Upper lobe of left lung (tissue), 6 donors: ENCODE data around the gene CNGB1. TPM values are rescaled to one million over a fixed set of nuclear protein-coding genes. Genes with fewer than 3 reads are reported as not detected.

Source experiments
- ATAC-seq, 2 donors: fragments of 200-7000 bp; cut with Tn5 transposase; one replicate each; pipeline ENCODE4 v1.9.1; 2022; ENCODE audit warnings: mild to moderate bottlenecking in 2 of 2, moderate library complexity in 2 of 2; ENCODE audit not compliant: low FRiP score in 2 of 2
- DNase-seq, 2 donors: peaks; one replicate each; pipeline ENCODE4 v3.0.0-alpha.2; 2019 to 2020
- H3K27ac ChIP-seq, 4 donors: fragments of 200-600 bp; sonication (generic); one replicate each; pipeline ENCODE4 v1.5.1; 2016 to 2019
- H3K27me3 ChIP-seq, 4 donors: fragments of 200-600 bp; sonication (generic); one replicate each; pipeline ENCODE4 v1.5.1; 2017 to 2019
- H3K36me3 ChIP-seq, 4 donors: fragments of 200-600 bp; sonication (generic); one replicate each; pipeline ENCODE4 v1.5.1; 2016 to 2019
- H3K4me1 ChIP-seq, 4 donors: fragments of 200-600 bp; sonication (generic); one replicate each; pipeline ENCODE4 v1.5.1; 2018 to 2019
- H3K4me3 ChIP-seq, 4 donors: fragments of 200-600 bp; sonication (generic); one replicate each; pipeline ENCODE4 v1.5.1; 2017 to 2019; ENCODE audit warnings: mild to moderate bottlenecking in 2 of 4, moderate library complexity in 1 of 4
- H3K9me3 ChIP-seq, 4 donors: fragments of 200-600 bp; sonication (generic); one replicate each; pipeline ENCODE4 v1.5.1; 2018 to 2019
- CTCF ChIP-seq, 6 experiments: fragments of 450-650 bp in 4 of 6; fragments of 200-600 bp in 2 of 6; sonication (generic) in 2 of 6; IDR thresholded peaks; one replicate each; pipeline ENCODE4 v1.5.1; 2016 to 2019; ENCODE audit warnings: antibody characterized with exemption in 6 of 6
- EP300 ChIP-seq, 4 donors: sonication (generic); formaldehyde crosslinking; IDR thresholded peaks; one replicate each; pipeline ENCODE4 v1.5.1; 2017; ENCODE audit warnings: antibody characterized with exemption in 4 of 4, control low read depth in 2 of 4
- POLR2A ChIP-seq, 4 donors: fragments of 450-650 bp; IDR thresholded peaks; one replicate each; pipeline ENCODE4 v1.5.1; 2016 to 2017; ENCODE audit warnings: antibody characterized with exemption in 4 of 4, mild to moderate bottlenecking in 2 of 4
- POLR2AphosphoS5 ChIP-seq, 2 donors: sonication (generic); formaldehyde crosslinking; IDR thresholded peaks; one replicate each; pipeline ENCODE4 v1.5.1; 2017; ENCODE audit warnings: antibody characterized with exemption in 2 of 2
- WGBS, 2 donors: methylation state at CpG; one replicate each; pipeline ENCODE4 v1.1.5; 2017 to 2018; 5-methylcytosine and 5-hydroxymethylcytosine counted together
- total RNA-seq, 6 donors: library from RNA; depleted of rRNA in 4 of 6; stranded (reverse); fragments of >200 nt in 4 of 6; gene quantifications; one replicate each; pipeline versions ENCODE4 v1.1.0 to v1.2.1, GENCODE V29; 2016 to 2021
- donor health status: DM: no; HTN: no; CAD: no; lungs with moderate emphysema.
- donor health status: DM: no; HTN: yes; CAD: no; lungs with severe emphysema.

CNGB1 gene
- total RNA-seq, 6 donors from 2014 or later: 0.06 to 0.39 TPM; not detected in 4

- ATAC-seq: no peak
- Histone ChIP-seq H3K27ac (no peak overlapping the region), H3K4me3 (no peak overlapping the region), H3K36me3 (no peaks in the 10 kb centered on the region), H3K9me3 (no peaks in the 10 kb centered on the region), H3K27me3 (no peaks in the 10 kb centered on the region), H3K4me1 (no peaks in the 10 kb centered on the region)
- WGBS, 2 donors: 77 to 81% methylated on average over 6 of the region's 6 CpGs
- TF ChIP-seq POLR2AphosphoS5 (IDR thresholded peaks at IDR 0.05) (no peak), POLR2A (IDR thresholded peaks at IDR 0.05) (no peak)
- no peak for DNase-seq
Observed at GRCh38 chr16:57924514-57924913, 46.4 kb downstream of the CNGB1 start.

- WGBS, 2 donors: 87 to 98% methylated on average over 2 of the region's 2 CpGs
- TF ChIP-seq CTCF (IDR thresholded peaks at IDR 0.05) (no peak), EP300 (IDR thresholded peaks at IDR 0.05) (no peak), POLR2AphosphoS5 (IDR thresholded peaks at IDR 0.05) (no peak), POLR2A (IDR thresholded peaks at IDR 0.05) (no peak)
- no peak for DNase-seq
Observed at GRCh38 chr16:57923841-57924240, 47.1 kb downstream of the CNGB1 start.

GRCh38 chr16:57923418-57923817, 47.5 kb downstream of the CNGB1 start:
- ATAC-seq: no peak
- no peak overlapping the region for H3K4me3 ChIP-seq
- no peaks in the 10 kb centered on the region for H3K36me3 ChIP-seq
- H3K27ac ChIP-seq: no peak overlapping the region
- no peak for DNase-seq
- H3K9me3 ChIP-seq: no peaks in the 10 kb centered on the region
- 83 to 90% methylated on average over 2 of the region's 2 CpGs for WGBS, 2 donors
- no peak for TF ChIP-seq CTCF (IDR thresholded peaks at IDR 0.05)
- no peak for TF ChIP-seq POLR2AphosphoS5 (IDR thresholded peaks at IDR 0.05)
- no peak for TF ChIP-seq POLR2A (IDR thresholded peaks at IDR 0.05)
- no peak for TF ChIP-seq EP300 (IDR thresholded peaks at IDR 0.05)
- no peaks in the 10 kb centered on the region for H3K27me3 ChIP-seq
- H3K4me1 ChIP-seq: no peaks in the 10 kb centered on the region

More at GRCh38 chr16:57923841-57924240, 47.1 kb downstream of the CNGB1 start:
- Histone ChIP-seq H3K27me3 (no peaks in the 10 kb centered on the region), H3K27ac (no peak overlapping the region), H3K9me3 (no peaks in the 10 kb centered on the region), H3K4me3 (no peak overlapping the region), H3K4me1 (no peaks in the 10 kb centered on the region), H3K36me3 (no peaks in the 10 kb centered on the region)
- ATAC-seq: no peak

- TF ChIP-seq EP300 (IDR thresholded peaks at IDR 0.05) (no peak), POLR2AphosphoS5 (IDR thresholded peaks at IDR 0.05) (no peak), POLR2A (IDR thresholded peaks at IDR 0.05) (no peak), CTCF (IDR thresholded peaks at IDR 0.05) (no peak)
- Histone ChIP-seq H3K9me3 (no peaks in the 10 kb centered on the region), H3K36me3 (no peaks in the 10 kb centered on the region), H3K4me3 (no peak overlapping the region), H3K27ac (no peak overlapping the region), H3K27me3 (no peaks in the 10 kb centered on the region), H3K4me1 (no peaks in the 10 kb centered on the region)
- WGBS, 2 donors: 91 to 96% methylated on average over 2 of the region's 2 CpGs
- DNase-seq (no peak), ATAC-seq (no peak)
Observed at GRCh38 chr16:57920880-57921229, 50.1 kb downstream of the CNGB1 start.

GRCh38 chr16:57920215-57920879, 50.6 kb downstream of the CNGB1 start:
- H3K4me3 ChIP-seq: no peak overlapping the region
- H3K4me1 ChIP-seq: no peaks in the 10 kb centered on the region
- H3K36me3 ChIP-seq: no peaks in the 10 kb centered on the region
- H3K27ac ChIP-seq: no peak overlapping the region
- no peaks in the 10 kb centered on the region for H3K27me3 ChIP-seq
- TF ChIP-seq CTCF (IDR thresholded peaks at IDR 0.05) (no peak), EP300 (IDR thresholded peaks at IDR 0.05) (no peak)
- H3K9me3 ChIP-seq: no peaks in the 10 kb centered on the region
- DNase-seq (no peak), ATAC-seq (no peak)
- 85 to 88% methylated on average over 6 to 11 of the region's 14 CpGs for WGBS, 2 donors
